C4-2B (cell line): Measurements from ENCODE around the gene DLL3.
A peak's percentile ranks its signal among the peaks of the same experiment; 100 is the strongest.

ENCODE experiments used
- ZFX ChIP-seq: fragments of 450-650 bp; IDR thresholded peaks from 2 replicates; pipeline ENCODE4 v1.6.1; 2017
- TF ChIP-seq, protein P1 (sequence below): fragments of 450-650 bp; conservative IDR thresholded peaks from 2 replicates; pipeline ENCODE4 v1.5.1; 2017; ENCODE audit warnings: mild to moderate bottlenecking

DNA sequence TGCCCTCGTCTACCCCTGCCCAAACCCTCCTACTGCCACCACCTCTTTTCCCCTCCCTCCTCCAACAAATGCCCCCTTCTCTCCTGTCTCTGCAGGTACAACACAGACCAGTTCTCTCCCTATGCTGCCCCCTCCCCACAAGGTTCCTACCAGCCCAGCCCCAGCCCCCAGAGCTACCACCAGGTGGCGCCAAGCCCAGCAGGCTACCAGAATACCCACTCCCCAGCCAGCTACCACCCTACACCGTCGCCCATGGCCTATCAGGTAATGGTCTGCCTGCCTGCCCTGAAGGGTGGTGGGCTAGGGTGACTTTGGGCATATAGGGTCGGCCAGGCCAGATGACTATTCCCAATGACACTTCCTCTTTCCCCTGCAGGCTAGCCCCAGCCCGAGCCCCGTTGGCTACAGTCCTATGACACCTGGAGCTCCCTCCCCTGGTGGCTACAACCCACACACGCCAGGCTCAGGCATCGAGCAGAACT is 24.6 kb upstream of the DLL3 start:
- TF ChIP-seq, protein P1, sequence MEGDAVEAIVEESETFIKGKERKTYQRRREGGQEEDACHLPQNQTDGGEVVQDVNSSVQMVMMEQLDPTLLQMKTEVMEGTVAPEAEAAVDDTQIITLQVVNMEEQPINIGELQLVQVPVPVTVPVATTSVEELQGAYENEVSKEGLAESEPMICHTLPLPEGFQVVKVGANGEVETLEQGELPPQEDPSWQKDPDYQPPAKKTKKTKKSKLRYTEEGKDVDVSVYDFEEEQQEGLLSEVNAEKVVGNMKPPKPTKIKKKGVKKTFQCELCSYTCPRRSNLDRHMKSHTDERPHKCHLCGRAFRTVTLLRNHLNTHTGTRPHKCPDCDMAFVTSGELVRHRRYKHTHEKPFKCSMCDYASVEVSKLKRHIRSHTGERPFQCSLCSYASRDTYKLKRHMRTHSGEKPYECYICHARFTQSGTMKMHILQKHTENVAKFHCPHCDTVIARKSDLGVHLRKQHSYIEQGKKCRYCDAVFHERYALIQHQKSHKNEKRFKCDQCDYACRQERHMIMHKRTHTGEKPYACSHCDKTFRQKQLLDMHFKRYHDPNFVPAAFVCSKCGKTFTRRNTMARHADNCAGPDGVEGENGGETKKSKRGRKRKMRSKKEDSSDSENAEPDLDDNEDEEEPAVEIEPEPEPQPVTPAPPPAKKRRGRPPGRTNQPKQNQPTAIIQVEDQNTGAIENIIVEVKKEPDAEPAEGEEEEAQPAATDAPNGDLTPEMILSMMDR, result peak; percentile 94
- TF ChIP-seq ZFX, result no peak
